OCI-LY1 (cell line): Measurements from ENCODE around the gene TMEM92.

Experiments used
- H2AFZ ChIP-seq: fragments of 200-600 bp; sonication (generic), shearing (Covaris generic); 2 replicates; pipeline ENCODE4 v1.6.0; 2014; ENCODE audit warnings: antibody characterized with exemption, mild to moderate bottlenecking, low read length
- H3F3A ChIP-seq: fragments of 200-600 bp; sonication (generic), shearing (Covaris generic); 2 replicates; pipeline ENCODE4 v1.6.0; 2014; ENCODE audit warnings: mild to moderate bottlenecking, antibody characterized with exemption, low read length, moderate library complexity; ENCODE audit not compliant: insufficient read depth
- H3K27ac ChIP-seq: fragments of 200-600 bp; sonication (generic); 2 replicates; pipeline ENCODE4 v1.5.1; 2014; ENCODE audit warnings: low read length, mixed run types, mild to moderate bottlenecking, low read depth; ENCODE audit not compliant: poor library complexity, severe bottlenecking
- H3K27me3 ChIP-seq: fragments of 200-600 bp; sonication (generic); 2 replicates; pipeline ENCODE4 v1.6.0; 2014; ENCODE audit warnings: antibody characterized with exemption, mild to moderate bottlenecking, low read length, moderate library complexity; ENCODE audit not compliant: insufficient read depth
- H3K36me3 ChIP-seq: fragments of 200-600 bp; sonication (generic); 2 replicates; pipeline ENCODE4 v1.6.1; 2014; ENCODE audit warnings: mild to moderate bottlenecking, antibody characterized with exemption, low read length, moderate library complexity, mixed read lengths; ENCODE audit not compliant: insufficient read depth
- H3K4me1 ChIP-seq: fragments of 200-600 bp; sonication (generic); 2 replicates; pipeline ENCODE4 v1.5.1; 2014; ENCODE audit warnings: mild to moderate bottlenecking, low read length, moderate library complexity; ENCODE audit not compliant: insufficient read depth, severe bottlenecking
- H3K4me2 ChIP-seq: fragments of 200-600 bp; sonication (generic), shearing (Covaris generic); 2 replicates; pipeline ENCODE4 v1.6.1; 2014; ENCODE audit warnings: low read length
- H3K4me3 ChIP-seq: fragments of 200-600 bp; sonication (generic); 2 replicates; pipeline ENCODE4 v1.5.1; 2014; ENCODE audit warnings: low read length, low read depth, mild to moderate bottlenecking, mixed read lengths; ENCODE audit not compliant: poor library complexity, severe bottlenecking
- H3K79me2 ChIP-seq: fragments of 200-600 bp; shearing (Covaris generic); 2 replicates; pipeline ENCODE4 v1.6.1; 2016; ENCODE audit warnings: mixed run types, low read length, mixed read lengths; ENCODE audit not compliant: insufficient read depth
- H3K9ac ChIP-seq: fragments of 200-600 bp; sonication (generic), shearing (Covaris generic); 2 replicates; pipeline ENCODE4 v1.6.1; 2014; ENCODE audit warnings: mild to moderate bottlenecking, low read length, mixed read lengths
- H3K9me2 ChIP-seq: fragments of 200-600 bp; sonication (generic), shearing (Covaris generic); 2 replicates; pipeline ENCODE4 v1.6.1; 2014; ENCODE audit warnings: low read depth, mild to moderate bottlenecking, low read length, mixed read lengths
- H3K9me3 ChIP-seq: fragments of 200-600 bp; shearing (Covaris generic); 2 replicates; pipeline ENCODE4 v1.6.1; 2014; ENCODE audit warnings: low read length, mixed read lengths
- H4K20me1 ChIP-seq: fragments of 200-600 bp; sonication (generic), shearing (Covaris generic); 2 replicates; pipeline ENCODE4 v1.6.0; 2016; ENCODE audit warnings: mild to moderate bottlenecking, low read length; ENCODE audit not compliant: insufficient read depth
- EZH2 ChIP-seq: fragments of 200-600 bp; sonication (generic), shearing (Covaris generic); IDR thresholded peaks from 2 replicates; pipeline ENCODE4 v1.8.0; 2017; ENCODE audit warnings: borderline replicate concordance, mixed run types, mild to moderate bottlenecking, antibody characterized with exemption, low read length, moderate library complexity, mixed read lengths
- TF ChIP-seq, protein P1 (sequence below): fragments of 200-600 bp; sonication (generic), shearing (Covaris generic); IDR thresholded peaks from 2 replicates; pipeline ENCODE4 v1.5.1; 2017; ENCODE audit warnings: mild to moderate bottlenecking, antibody characterized with exemption, low read length, moderate library complexity, mixed read lengths

TMEM92 gene

DNA sequence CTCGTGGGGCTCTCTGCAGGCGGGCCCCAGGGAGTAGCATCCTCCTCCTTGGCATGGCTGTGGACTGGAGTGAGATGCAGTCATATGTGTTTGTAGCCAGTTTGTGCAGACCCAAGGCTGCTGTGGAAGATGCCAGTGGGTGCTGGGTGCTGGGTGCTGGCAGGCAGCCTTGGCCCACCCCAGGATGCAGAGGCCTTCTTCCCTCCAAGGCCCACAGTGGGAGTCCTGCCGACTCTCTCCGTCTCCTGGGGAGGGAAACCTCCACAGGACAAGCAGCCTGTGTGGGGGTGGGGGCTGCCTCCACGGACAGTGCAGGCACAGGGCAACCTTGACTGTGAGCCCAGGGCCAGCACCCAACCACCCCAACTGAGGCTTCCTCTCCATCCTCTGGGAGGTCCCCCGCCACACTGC lies 13.8 kb upstream of the TMEM92 start:
- no peak overlapping the region for H3K27ac ChIP-seq
- no peaks in the 10 kb centered on the region for H3K79me2 ChIP-seq
- peaks cover 14% of the 10 kb centered on the region; the same call in 1 of the 2 replicates for H3K27me3 ChIP-seq
- H3K9me3 ChIP-seq: no peaks in the 10 kb centered on the region
- no peaks in the 10 kb centered on the region for H4K20me1 ChIP-seq
- H3K9me2 ChIP-seq: no peaks in the 10 kb centered on the region
- no peaks in the 10 kb centered on the region for H3K36me3 ChIP-seq
- H3K4me1 ChIP-seq: no peaks in the 10 kb centered on the region
- H3K4me2 ChIP-seq: no peak overlapping the region
- no peak overlapping the region for H3K9ac ChIP-seq
- no peak for TF ChIP-seq EZH2
- TF ChIP-seq, protein P1, sequence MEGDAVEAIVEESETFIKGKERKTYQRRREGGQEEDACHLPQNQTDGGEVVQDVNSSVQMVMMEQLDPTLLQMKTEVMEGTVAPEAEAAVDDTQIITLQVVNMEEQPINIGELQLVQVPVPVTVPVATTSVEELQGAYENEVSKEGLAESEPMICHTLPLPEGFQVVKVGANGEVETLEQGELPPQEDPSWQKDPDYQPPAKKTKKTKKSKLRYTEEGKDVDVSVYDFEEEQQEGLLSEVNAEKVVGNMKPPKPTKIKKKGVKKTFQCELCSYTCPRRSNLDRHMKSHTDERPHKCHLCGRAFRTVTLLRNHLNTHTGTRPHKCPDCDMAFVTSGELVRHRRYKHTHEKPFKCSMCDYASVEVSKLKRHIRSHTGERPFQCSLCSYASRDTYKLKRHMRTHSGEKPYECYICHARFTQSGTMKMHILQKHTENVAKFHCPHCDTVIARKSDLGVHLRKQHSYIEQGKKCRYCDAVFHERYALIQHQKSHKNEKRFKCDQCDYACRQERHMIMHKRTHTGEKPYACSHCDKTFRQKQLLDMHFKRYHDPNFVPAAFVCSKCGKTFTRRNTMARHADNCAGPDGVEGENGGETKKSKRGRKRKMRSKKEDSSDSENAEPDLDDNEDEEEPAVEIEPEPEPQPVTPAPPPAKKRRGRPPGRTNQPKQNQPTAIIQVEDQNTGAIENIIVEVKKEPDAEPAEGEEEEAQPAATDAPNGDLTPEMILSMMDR: no peak
- no peak overlapping the region for H2AFZ ChIP-seq
- no peak overlapping the region for H3K4me3 ChIP-seq
- no peaks in the 10 kb centered on the region for H3F3A ChIP-seq

DNA sequence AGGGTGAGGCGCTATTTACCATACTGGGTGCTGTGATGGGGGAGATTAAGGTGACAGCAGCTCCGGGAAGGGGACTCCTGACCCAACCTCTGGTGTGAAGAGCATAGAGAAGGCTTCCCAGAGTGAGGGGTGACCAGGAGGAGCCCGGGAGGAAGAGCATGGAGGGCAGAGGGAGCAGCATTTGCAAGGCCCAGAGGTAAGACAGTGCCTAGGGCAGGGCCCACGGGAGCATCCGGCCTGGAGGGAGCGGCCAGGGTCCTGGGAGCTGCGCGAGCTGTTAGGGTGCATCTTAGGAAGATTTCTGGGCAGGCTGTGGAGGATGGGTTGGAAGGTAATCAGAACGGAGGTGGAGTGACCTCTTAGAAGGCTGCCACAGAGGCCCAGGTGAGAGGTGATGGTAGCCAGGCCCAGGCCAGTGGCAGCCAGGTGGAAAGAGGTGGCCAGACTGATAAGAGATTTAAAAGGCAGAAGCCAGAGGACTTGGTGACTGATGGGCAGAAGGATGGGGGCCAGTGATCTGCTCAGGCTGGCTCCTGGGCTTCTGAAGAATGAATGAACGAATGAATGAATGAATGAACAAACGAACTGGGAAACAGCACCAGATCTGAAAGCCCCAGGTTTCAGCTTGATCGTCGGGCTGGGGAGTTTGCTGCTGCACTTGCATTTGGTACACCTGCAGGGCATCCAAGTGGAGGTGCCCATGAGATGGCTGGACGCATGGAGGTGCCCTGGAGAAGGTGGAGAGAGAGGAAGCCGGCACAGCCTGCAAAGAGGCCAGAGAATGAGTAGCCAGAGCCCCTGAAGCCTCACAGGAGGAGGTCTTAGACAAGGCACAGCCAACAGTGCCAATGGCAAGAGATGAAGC lies 13.0 kb upstream of the TMEM92 start:
- no peak for TF ChIP-seq EZH2
- no peaks in the 10 kb centered on the region for H4K20me1 ChIP-seq
- H3K9ac ChIP-seq: no peak overlapping the region
- H2AFZ ChIP-seq: no peak overlapping the region
- H3K4me1 ChIP-seq: no peaks in the 10 kb centered on the region
- H3F3A ChIP-seq: no peaks in the 10 kb centered on the region
- H3K27me3 ChIP-seq: peaks cover 9% of the 10 kb centered on the region; the same call in 1 of the 2 replicates
- H3K4me2 ChIP-seq: no peak overlapping the region
- H3K9me3 ChIP-seq: no peaks in the 10 kb centered on the region
- H3K9me2 ChIP-seq: no peaks in the 10 kb centered on the region
- no peaks in the 10 kb centered on the region for H3K79me2 ChIP-seq
- no peak overlapping the region for H3K27ac ChIP-seq
- no peaks in the 10 kb centered on the region for H3K36me3 ChIP-seq
- H3K4me3 ChIP-seq: no peak overlapping the region

DNA sequence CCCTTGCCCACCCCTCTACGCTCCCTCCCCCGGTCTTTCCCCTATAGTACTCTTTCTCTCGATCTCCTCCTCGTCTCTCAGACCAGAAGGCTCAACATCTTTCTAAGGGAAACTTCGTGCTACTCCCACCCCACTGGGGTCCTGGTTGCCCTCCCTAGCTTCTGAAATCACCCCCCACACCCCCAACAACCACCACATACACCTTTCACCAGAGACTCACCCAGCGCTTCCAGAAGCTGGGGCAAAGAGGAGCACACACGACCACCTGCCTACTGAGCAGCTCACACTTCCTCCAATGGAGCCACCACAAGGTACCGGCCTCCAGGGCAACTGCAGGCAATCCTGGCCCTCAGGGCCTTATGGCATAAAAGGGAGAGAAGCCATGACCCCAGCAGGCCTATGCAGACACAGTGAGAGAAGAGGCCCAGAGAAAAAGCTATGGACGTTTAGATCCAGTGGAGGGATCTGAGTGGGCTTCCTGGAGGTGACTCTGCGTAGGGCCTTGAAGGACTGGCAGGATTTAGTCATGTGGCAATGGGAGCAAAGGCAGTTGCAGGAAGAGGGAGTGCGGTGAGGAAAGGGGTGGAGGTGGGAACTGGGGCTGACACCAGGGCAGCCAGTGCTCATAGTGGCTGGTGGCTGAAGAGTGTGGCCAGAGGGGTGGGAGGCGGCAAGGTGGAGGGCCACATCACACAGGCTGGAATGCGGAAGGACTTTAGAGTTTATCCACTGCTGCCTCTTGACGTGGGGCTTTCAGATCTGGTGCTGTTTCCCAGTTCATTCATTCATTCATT lies 12.1 kb upstream of the TMEM92 start:
- no peaks in the 10 kb centered on the region for H3F3A ChIP-seq
- H4K20me1 ChIP-seq: no peaks in the 10 kb centered on the region
- no peak overlapping the region for H3K4me3 ChIP-seq
- H3K4me1 ChIP-seq: no peaks in the 10 kb centered on the region
- peaks cover 14% of the 10 kb centered on the region; the same call in 1 of the 2 replicates for H3K27me3 ChIP-seq
- TF ChIP-seq, protein P1: no peak
- TF ChIP-seq EZH2: no peak
- no peaks in the 10 kb centered on the region for H3K36me3 ChIP-seq
- no peak overlapping the region for H2AFZ ChIP-seq
- no peaks in the 10 kb centered on the region for H3K9me3 ChIP-seq
- H3K9me2 ChIP-seq: no peaks in the 10 kb centered on the region
- H3K9ac ChIP-seq: no peak overlapping the region
- H3K4me2 ChIP-seq: no peak overlapping the region
- H3K27ac ChIP-seq: no peak overlapping the region
- H3K79me2 ChIP-seq: no peaks in the 10 kb centered on the region
